Measurements from ENCODE around the gene SNX11. TPM values are rescaled to one million over a fixed set of nuclear protein-coding genes. Genes with fewer than 3 reads are reported as not detected.

The SNX11 gene
- total RNA-seq, 2 experiments from 2014 or later, result 12.0 to 17.6 TPM

DNA sequence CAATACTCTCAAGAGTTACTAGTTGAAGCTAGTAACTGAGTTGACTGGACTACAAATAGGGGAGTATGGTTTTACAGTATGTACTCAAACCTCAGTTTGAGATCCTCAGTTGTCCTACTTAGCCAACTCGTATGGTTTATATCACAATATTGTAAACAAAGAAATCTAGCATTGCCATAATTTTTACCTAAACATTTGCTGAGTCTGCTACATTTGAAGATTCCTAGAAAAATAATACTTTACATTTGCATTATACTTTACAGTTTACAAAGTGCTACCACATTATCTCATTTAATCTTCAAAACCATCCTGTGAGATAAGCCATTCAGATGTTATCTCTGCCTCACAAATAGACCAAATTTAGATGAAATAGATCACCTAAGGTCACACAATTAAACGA is 22.6 kb upstream of the SNX11 start:
- BruUV-seq (replicated peaks), result no TSS peak
- CTCF ChIA-PET (ENCODE audit: unreplicated experiment), result no interaction called here
- Histone ChIP-seq H4K20me1 (ENCODE audit: insufficient read depth, low read length) (peaks cover 7% of the 10 kb centered on the region; the same call in 1 of the 2 replicates), H3K4me2 (ENCODE audit: low read length) (no peak overlapping the region), H2AFZ (ENCODE audit: low read length) (no peak overlapping the region), H3K9me2 (ENCODE audit: insufficient read depth, low read length) (no peaks in the 10 kb centered on the region), H3K79me2 (ENCODE audit: insufficient read depth, low read depth, low read length) (peaks cover 44% of the 10 kb centered on the region; the same call in 1 of the 2 replicates), H3K4me3 (ENCODE audit: low read depth, low read length, poor library complexity, severe bottlenecking) (no peak overlapping the region), H3K27ac (ENCODE audit: low read depth, low read length, poor library complexity, severe bottlenecking) (no peak overlapping the region), H3K36me3 (ENCODE audit: insufficient read depth, low read length) (peaks cover 3% of the 10 kb centered on the region; the same call in 1 of the 2 replicates), H3K4me1 (ENCODE audit: insufficient read depth, low read length, poor library complexity, severe bottlenecking) (peaks cover 11% of the 10 kb centered on the region), H3K9me3 (ENCODE audit: low read length) (no peaks in the 10 kb centered on the region)
- intact Hi-C loops (cut with micrococcal nuclease; ENCODE audit: unreplicated experiment), result no loop called here
- DNase-seq (ENCODE audit: low spot score), result no peak
- TF ChIP-seq EZH2phosphoT487 (IDR thresholded peaks at IDR 0.05; ENCODE audit: borderline replicate concordance, low read depth, low read length), result no peak
- TF ChIP-seq, protein P1, sequence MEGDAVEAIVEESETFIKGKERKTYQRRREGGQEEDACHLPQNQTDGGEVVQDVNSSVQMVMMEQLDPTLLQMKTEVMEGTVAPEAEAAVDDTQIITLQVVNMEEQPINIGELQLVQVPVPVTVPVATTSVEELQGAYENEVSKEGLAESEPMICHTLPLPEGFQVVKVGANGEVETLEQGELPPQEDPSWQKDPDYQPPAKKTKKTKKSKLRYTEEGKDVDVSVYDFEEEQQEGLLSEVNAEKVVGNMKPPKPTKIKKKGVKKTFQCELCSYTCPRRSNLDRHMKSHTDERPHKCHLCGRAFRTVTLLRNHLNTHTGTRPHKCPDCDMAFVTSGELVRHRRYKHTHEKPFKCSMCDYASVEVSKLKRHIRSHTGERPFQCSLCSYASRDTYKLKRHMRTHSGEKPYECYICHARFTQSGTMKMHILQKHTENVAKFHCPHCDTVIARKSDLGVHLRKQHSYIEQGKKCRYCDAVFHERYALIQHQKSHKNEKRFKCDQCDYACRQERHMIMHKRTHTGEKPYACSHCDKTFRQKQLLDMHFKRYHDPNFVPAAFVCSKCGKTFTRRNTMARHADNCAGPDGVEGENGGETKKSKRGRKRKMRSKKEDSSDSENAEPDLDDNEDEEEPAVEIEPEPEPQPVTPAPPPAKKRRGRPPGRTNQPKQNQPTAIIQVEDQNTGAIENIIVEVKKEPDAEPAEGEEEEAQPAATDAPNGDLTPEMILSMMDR (conservative IDR thresholded peaks at IDR 0.05; ENCODE audit: low read length), result no peak
- POLR2A ChIA-PET, result interaction anchor here (1.4 kb wide), 1 partner anchor 15 kb away, joined by 5 read pairs; no protein-coding TSS in a partner anchor

- POLR2A ChIA-PET, result no interaction called here
Observed at GRCh38 chr17:48093341-48094045, 14.1 kb upstream of the SNX11 start.

More at GRCh38 chr17:48093341-48094045, 14.1 kb upstream of the SNX11 start:
- CTCF ChIA-PET (ENCODE audit: unreplicated experiment), result no interaction called here
- no peak overlapping the region for H3K4me3 ChIP-seq (ENCODE audit: low read depth, low read length, poor library complexity, severe bottlenecking)
- no peak overlapping the region for H3K27ac ChIP-seq (ENCODE audit: low read depth, low read length, poor library complexity, severe bottlenecking)
- no peaks in the 10 kb centered on the region for H3K9me3 ChIP-seq (ENCODE audit: low read length)
- peaks cover 14% of the 10 kb centered on the region for H3K4me1 ChIP-seq (ENCODE audit: insufficient read depth, low read length, poor library complexity, severe bottlenecking)
- DNase-seq (ENCODE audit: low spot score), result no peak
- H3K9me2 ChIP-seq (ENCODE audit: insufficient read depth, low read length), result no peaks in the 10 kb centered on the region
- H3K36me3 ChIP-seq (ENCODE audit: insufficient read depth, low read length), result peaks cover 63% of the 10 kb centered on the region
- no TSS peak for BruUV-seq (replicated peaks)
- H2AFZ ChIP-seq (ENCODE audit: low read length), result no peak overlapping the region
- H3K4me2 ChIP-seq (ENCODE audit: low read length), result no peak overlapping the region
- no peak for TF ChIP-seq EZH2phosphoT487 (IDR thresholded peaks at IDR 0.05; ENCODE audit: borderline replicate concordance, low read depth, low read length)
- TF ChIP-seq, protein P1 (conservative IDR thresholded peaks at IDR 0.05; ENCODE audit: low read length), result no peak
- peaks cover 75% of the 10 kb centered on the region for H3K79me2 ChIP-seq (ENCODE audit: insufficient read depth, low read depth, low read length)
- no peaks in the 10 kb centered on the region for H4K20me1 ChIP-seq (ENCODE audit: insufficient read depth, low read length)
- intact Hi-C loops (cut with micrococcal nuclease; ENCODE audit: unreplicated experiment), result no loop called here

Data from OCI-LY7 (cell line).